Activated B cell treated with CpG ODN at 0.5 μM for 24 hours (primary cell): ENCODE measurements around the gene KDM1B. TPM values are rescaled to one million over a fixed set of nuclear protein-coding genes. Genes with fewer than 3 reads are reported as not detected.
A peak's percentile ranks its signal among the peaks of the same experiment; 100 is the strongest.

Experiments
- ATAC-seq: fragments of 200-7000 bp; cut with Tn5 transposase; one replicate; pipeline ENCODE4 v1.10.0; 2021; ENCODE audit warnings: low read depth, mild to moderate bottlenecking, moderate library complexity
- CTCF ChIA-PET: fragments of 350-600 bp; sonication (Branson Sonifier 250); formaldehyde crosslinking; loops from one replicate; lab custom pipeline; 2021; ENCODE audit warnings: antibody characterized with exemption; lab: Charles Lee
- POLR2A ChIA-PET: fragments of 350-600 bp; sonication (Branson Sonifier 250); formaldehyde crosslinking; loops from one replicate; lab custom pipeline; 2021; ENCODE audit warnings: antibody characterized with exemption; lab: Charles Lee
- DNase-seq: peaks from one replicate; pipeline ENCODE4 v3.0.0; 2022
- H3K27ac Mint-ChIP-seq: one replicate; pipeline ENCODE4 v1.8.0; 2020; ENCODE audit warnings: mixed read lengths
- H3K27me3 Mint-ChIP-seq: one replicate; pipeline ENCODE4 v1.8.0; 2021; ENCODE audit warnings: mixed read lengths
- H3K36me3 Mint-ChIP-seq: one replicate; pipeline ENCODE4 v1.8.0; 2021; ENCODE audit warnings: low read depth, mixed read lengths
- H3K4me1 Mint-ChIP-seq: one replicate; pipeline ENCODE4 v1.8.0; 2021; ENCODE audit warnings: mixed read lengths
- H3K4me3 Mint-ChIP-seq: one replicate; pipeline ENCODE4 v1.8.0; 2020; ENCODE audit warnings: mild to moderate bottlenecking, mixed read lengths
- H3K9me3 Mint-ChIP-seq: one replicate; pipeline ENCODE4 v1.8.0; 2020; ENCODE audit warnings: mixed read lengths
- intact Hi-C: fragments of 100-400 bp; cut with micrococcal nuclease; formaldehyde crosslinking; loops from one replicate; pipeline ENCODE4 v1.15.1; 2024
- total RNA-seq: library from RNA; stranded (reverse); gene quantifications from 2 replicates; pipeline ENCODE4 v1.2.3, GENCODE V29; 2022
- TF ChIP-seq, protein P1 (sequence below): fragments of 200-600 bp; IDR thresholded peaks from one replicate; pipeline ENCODE4 v1.8.0; 2022; ENCODE audit warnings: antibody characterized with exemption, mild to moderate bottlenecking

KDM1B gene
- total RNA-seq, 1 donor from 2014 or later: 21.0 TPM

- ATAC-seq: no peak
- TF ChIP-seq, protein P1, sequence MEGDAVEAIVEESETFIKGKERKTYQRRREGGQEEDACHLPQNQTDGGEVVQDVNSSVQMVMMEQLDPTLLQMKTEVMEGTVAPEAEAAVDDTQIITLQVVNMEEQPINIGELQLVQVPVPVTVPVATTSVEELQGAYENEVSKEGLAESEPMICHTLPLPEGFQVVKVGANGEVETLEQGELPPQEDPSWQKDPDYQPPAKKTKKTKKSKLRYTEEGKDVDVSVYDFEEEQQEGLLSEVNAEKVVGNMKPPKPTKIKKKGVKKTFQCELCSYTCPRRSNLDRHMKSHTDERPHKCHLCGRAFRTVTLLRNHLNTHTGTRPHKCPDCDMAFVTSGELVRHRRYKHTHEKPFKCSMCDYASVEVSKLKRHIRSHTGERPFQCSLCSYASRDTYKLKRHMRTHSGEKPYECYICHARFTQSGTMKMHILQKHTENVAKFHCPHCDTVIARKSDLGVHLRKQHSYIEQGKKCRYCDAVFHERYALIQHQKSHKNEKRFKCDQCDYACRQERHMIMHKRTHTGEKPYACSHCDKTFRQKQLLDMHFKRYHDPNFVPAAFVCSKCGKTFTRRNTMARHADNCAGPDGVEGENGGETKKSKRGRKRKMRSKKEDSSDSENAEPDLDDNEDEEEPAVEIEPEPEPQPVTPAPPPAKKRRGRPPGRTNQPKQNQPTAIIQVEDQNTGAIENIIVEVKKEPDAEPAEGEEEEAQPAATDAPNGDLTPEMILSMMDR: no peak
- no peak overlapping the region for H3K27ac Mint-ChIP-seq
- H3K27me3 Mint-ChIP-seq: no peaks in the 10 kb centered on the region
- ChIA-PET CTCF (no interaction called here), POLR2A (interaction anchor here (1.1 kb wide), 1 partner anchor 10 kb away, joined by 3 read pairs; no protein-coding TSS in a partner anchor)
- DNase-seq: no peak
- H3K4me1 Mint-ChIP-seq: peaks cover 8% of the 10 kb centered on the region
- H3K4me3 Mint-ChIP-seq: no peak overlapping the region
- intact Hi-C loops: no loop called here
- H3K36me3 Mint-ChIP-seq: peaks cover 74% of the 10 kb centered on the region
- H3K9me3 Mint-ChIP-seq: no peaks in the 10 kb centered on the region
Measured at GRCh38 chr6:18242062-18242851, 87.0 kb downstream of the KDM1B start.

- H3K9me3 Mint-ChIP-seq: no peaks in the 10 kb centered on the region
- H3K4me1 Mint-ChIP-seq: peaks cover 8% of the 10 kb centered on the region
- DNase-seq (no peak), ATAC-seq (no peak)
- peaks cover 76% of the 10 kb centered on the region for H3K36me3 Mint-ChIP-seq
- intact Hi-C loops: no loop called here
- H3K4me3 Mint-ChIP-seq: no peak overlapping the region
- CTCF ChIA-PET: no interaction called here
- POLR2A ChIA-PET: no interaction called here
- no peak overlapping the region for H3K27ac Mint-ChIP-seq
- TF ChIP-seq, protein P1: no peak
- H3K27me3 Mint-ChIP-seq: no peaks in the 10 kb centered on the region
Measured at GRCh38 chr6:18243302-18243893, 88.2 kb downstream of the KDM1B start.

- H3K36me3 Mint-ChIP-seq: peaks cover 80% of the 10 kb centered on the region
- DNase-seq (no peak), ATAC-seq (no peak)
- ChIA-PET POLR2A (interaction anchor here (0.6 kb wide), 1 partner anchor 16 kb away, joined by 5 read pairs; no protein-coding TSS in a partner anchor), CTCF (no interaction called here)
- intact Hi-C loops: no loop called here
- no peaks in the 10 kb centered on the region for H3K9me3 Mint-ChIP-seq
- TF ChIP-seq, protein P1: no peak
- H3K4me1 Mint-ChIP-seq: peaks cover 8% of the 10 kb centered on the region
- H3K27me3 Mint-ChIP-seq: no peaks in the 10 kb centered on the region
- H3K27ac Mint-ChIP-seq: no peak overlapping the region
- H3K4me3 Mint-ChIP-seq: no peak overlapping the region
Measured at GRCh38 chr6:18244251-18244650, 89.0 kb downstream of the KDM1B start.

- H3K9me3 Mint-ChIP-seq: no peaks in the 10 kb centered on the region
- TF ChIP-seq, protein P1: no peak
- H3K36me3 Mint-ChIP-seq: peaks cover 83% of the 10 kb centered on the region
- DNase-seq (no peak), ATAC-seq (no peak)
- no peaks in the 10 kb centered on the region for H3K27me3 Mint-ChIP-seq
- H3K4me1 Mint-ChIP-seq: peaks cover 8% of the 10 kb centered on the region
- intact Hi-C loops: no loop called here
- ChIA-PET POLR2A (interaction anchor here (0.6 kb wide), 1 partner anchor 16 kb away, joined by 5 read pairs; no protein-coding TSS in a partner anchor), CTCF (no interaction called here)
- H3K4me3 Mint-ChIP-seq: no peak overlapping the region
- H3K27ac Mint-ChIP-seq: no peak overlapping the region
Measured at GRCh38 chr6:18245079-18245478, 89.9 kb downstream of the KDM1B start.

GRCh38 chr6:18245642-18246041, 90.4 kb downstream of the KDM1B start:
- TF ChIP-seq, protein P1: no peak
- peak overlapping the region; percentile 26 for H3K27ac Mint-ChIP-seq
- ATAC-seq (no peak), DNase-seq (no peak)
- no peaks in the 10 kb centered on the region for H3K9me3 Mint-ChIP-seq
- POLR2A ChIA-PET: no interaction called here
- intact Hi-C loops: no loop called here
- CTCF ChIA-PET: no interaction called here
- peaks cover 84% of the 10 kb centered on the region for H3K36me3 Mint-ChIP-seq
- no peaks in the 10 kb centered on the region for H3K27me3 Mint-ChIP-seq
- H3K4me3 Mint-ChIP-seq: no peak overlapping the region
- peaks cover 8% of the 10 kb centered on the region for H3K4me1 Mint-ChIP-seq
